H1 (cell line): ENCODE results near the gene CTXN1. TPM values are rescaled to one million over a fixed set of nuclear protein-coding genes. Genes with fewer than 3 reads are reported as not detected.
A peak's percentile ranks its signal among the peaks of the same experiment; 100 is the strongest.

Source experiments
- CTCF ChIA-PET: fragments of 300-600 bp; sonication (Branson Sonifier 250); formaldehyde crosslinking; loops from one replicate; lab custom pipeline; 2021; ENCODE audit not compliant: partially characterized antibody; lab: Charles Lee
- POLR2A ChIA-PET: fragments of 300-600 bp; sonication (Branson Sonifier 250); formaldehyde crosslinking; loops from one replicate; lab custom pipeline; 2021; ENCODE audit warnings: inconsistent platforms; ENCODE audit not compliant: partially characterized antibody; lab: Charles Lee
- DNase-seq, 2 experiments: peaks; one replicate each; pipeline versions ENCODE4 v3.0.0 to v3.0.0-alpha.2; 2010 to 2022; ENCODE audit warnings: low spot score in 2 of 2, low read depth in 1 of 2, mixed read lengths in 1 of 2
- FAIRE-seq: peaks from 2 replicates; lab custom pipeline; 2011; peaks lifted over from hg19 to GRCh38; lab: Jason Lieb, UNC
- H2AFZ ChIP-seq: 2 replicates; pipeline ENCODE4 v1.8.1; 2012; ENCODE audit warnings: low read length, inconsistent platforms
- H2AK5ac ChIP-seq: 2 replicates; pipeline ENCODE4 v1.6.1; 2013; ENCODE audit warnings: low read depth, low read length
- H2BK120ac ChIP-seq: replicated peaks from 2 replicates; pipeline ENCODE3; 2013; ENCODE audit warnings: low read depth, low read length, inconsistent platforms
- H2BK12ac ChIP-seq: 2 replicates; pipeline ENCODE4 v1.6.1; 2013; ENCODE audit warnings: low read depth, low read length
- H2BK15ac ChIP-seq: 2 replicates; pipeline ENCODE4 v1.6.1; 2013; ENCODE audit warnings: low read length
- H2BK20ac ChIP-seq: 2 replicates; pipeline ENCODE4 v1.6.1; 2013; ENCODE audit warnings: low read length
- H2BK5ac ChIP-seq: 2 replicates; pipeline ENCODE4 v1.6.1; 2013; ENCODE audit warnings: low read depth, low read length
- H3K14ac ChIP-seq: 2 replicates; pipeline ENCODE4 v1.6.1; 2013; ENCODE audit warnings: inconsistent platforms; ENCODE audit not compliant: insufficient read length
- H3K18ac ChIP-seq: 2 replicates; pipeline ENCODE4 v1.6.1; 2013; ENCODE audit warnings: low read length; ENCODE audit errors: extremely low read depth
- H3K23ac ChIP-seq: 2 replicates; pipeline ENCODE4 v1.6.1; 2013; ENCODE audit warnings: inconsistent platforms; ENCODE audit not compliant: insufficient read length
- H3K23me2 ChIP-seq: 2 replicates; pipeline ENCODE4 v1.6.1; 2013; ENCODE audit warnings: low read depth, low read length
- H3K27ac ChIP-seq: 2 replicates; pipeline ENCODE4 v1.6.1; 2011; ENCODE audit warnings: low read depth, low read length, inconsistent platforms
- H3K27me3 ChIP-seq, 4 experiments: replicated peaks in 1 of 4; 1 replicate in 1 of 4; 2 replicates in 3 of 4; pipeline versions ENCODE4 v1.6.1 to v1.8.1; 2011 to 2013; ENCODE audit warnings: low read length in 3 of 4, mild to moderate bottlenecking in 3 of 4, inconsistent platforms in 2 of 4, mixed read lengths in 2 of 4, moderate library complexity in 1 of 4; ENCODE audit not compliant: control insufficient read depth in 3 of 4, insufficient read depth in 3 of 4; ENCODE audit errors: extremely low read depth in 1 of 4
- H3K36me3 ChIP-seq, 4 experiments: 2 replicates each; pipeline versions ENCODE4 v1.6.1 to v1.8.1; 2011 to 2013; ENCODE audit warnings: mild to moderate bottlenecking in 4 of 4, low read length in 3 of 4, moderate library complexity in 2 of 4, control low read depth in 1 of 4, inconsistent platforms in 1 of 4; ENCODE audit not compliant: insufficient read depth in 4 of 4, control insufficient read depth in 2 of 4
- H3K4ac ChIP-seq: replicated peaks from 2 replicates; pipeline ENCODE3; 2013; ENCODE audit warnings: low read length, low read depth, mixed read lengths, inconsistent platforms; ENCODE audit not compliant: insufficient read length
- H3K4me1 ChIP-seq, 4 experiments: replicated peaks in 1 of 4; 1 replicate in 1 of 4; 2 replicates in 3 of 4; pipeline versions ENCODE4 v1.6.1 to v1.8.1; 2011 to 2013; ENCODE audit warnings: low read length in 3 of 4, inconsistent platforms in 2 of 4, mixed read lengths in 1 of 4; ENCODE audit not compliant: insufficient read depth in 4 of 4, control insufficient read depth in 3 of 4
- H3K4me2 ChIP-seq, 2 experiments: 2 replicates each; pipeline versions ENCODE4 v1.6.1 to v1.8.1; 2011 to 2013; ENCODE audit warnings: low read depth in 2 of 2, low read length in 2 of 2, control low read depth in 1 of 2, inconsistent platforms in 1 of 2, mild to moderate bottlenecking in 1 of 2; ENCODE audit not compliant: insufficient read depth in 1 of 2
- H3K4me3 ChIP-seq, 4 experiments: fragments of 200-600, 300-600 bp in 1 of 4; sonication (generic), shearing (Covaris generic), sonication (Bioruptor Twin) in 1 of 4; 2 replicates each; pipeline versions ENCODE4 v1.5.1 to v1.8.1; 2011 to 2016; ENCODE audit warnings: low read length in 4 of 4, low read depth in 3 of 4, control low read depth in 2 of 4, inconsistent platforms in 2 of 4, mild to moderate bottlenecking in 2 of 4, mixed read lengths in 1 of 4, moderate library complexity in 1 of 4; ENCODE audit not compliant: insufficient read depth in 2 of 4; ENCODE audit errors: extremely low read depth in 1 of 4
- H3K56ac ChIP-seq: replicated peaks from 2 replicates; pipeline ENCODE3; 2013; ENCODE audit warnings: low read depth, mild to moderate bottlenecking, mixed read lengths, low read length, inconsistent platforms; ENCODE audit not compliant: insufficient read length
- H3K79me1 ChIP-seq: 2 replicates; pipeline ENCODE4 v1.6.1; 2013; ENCODE audit warnings: low read depth, low read length, control low read depth
- H3K79me2 ChIP-seq, 2 experiments: 2 replicates each; pipeline versions ENCODE4 v1.6.1 to v1.8.1; 2012 to 2013; ENCODE audit warnings: low read length in 2 of 2, mild to moderate bottlenecking in 2 of 2, inconsistent platforms in 1 of 2; ENCODE audit not compliant: insufficient read depth in 2 of 2, control insufficient read depth in 1 of 2
- H3K9ac ChIP-seq, 4 experiments: replicated peaks in 1 of 4; 1 replicate in 1 of 4; 2 replicates in 3 of 4; pipeline versions ENCODE4 v1.6.1 to v1.8.1; 2011 to 2013; ENCODE audit warnings: low read depth in 3 of 4, low read length in 3 of 4, control low read depth in 2 of 4, mild to moderate bottlenecking in 2 of 4, moderate library complexity in 2 of 4, inconsistent platforms in 1 of 4; ENCODE audit errors: extremely low read depth in 1 of 4
- H3K9me3 ChIP-seq, 2 experiments: 2 replicates each; pipeline versions ENCODE4 v1.6.1 to v1.8.1; 2012 to 2013; ENCODE audit warnings: mild to moderate bottlenecking in 2 of 2, moderate library complexity in 2 of 2, control low read depth in 1 of 2, inconsistent platforms in 1 of 2, low read depth in 1 of 2, low read length in 1 of 2, mixed read lengths in 1 of 2; ENCODE audit not compliant: insufficient read depth in 2 of 2
- H4K20me1 ChIP-seq, 2 experiments: replicated peaks in 1 of 2; 2 replicates each; pipeline versions ENCODE3 to v1.8.1; 2011 to 2013; ENCODE audit warnings: inconsistent platforms in 2 of 2, low read length in 2 of 2, mild to moderate bottlenecking in 1 of 2; ENCODE audit not compliant: insufficient read depth in 2 of 2, control insufficient read depth in 1 of 2
- H4K5ac ChIP-seq: 2 replicates; pipeline ENCODE4 v1.6.1; 2013; ENCODE audit warnings: low read length, low read depth, mixed read lengths, inconsistent platforms; ENCODE audit not compliant: insufficient read length
- H4K8ac ChIP-seq: 2 replicates; pipeline ENCODE4 v1.8.0; 2013; ENCODE audit warnings: mild to moderate bottlenecking, moderate library complexity, low read length, inconsistent platforms; ENCODE audit not compliant: insufficient read depth; ENCODE audit errors: extremely low read depth
- H4K91ac ChIP-seq: replicated peaks from 2 replicates; pipeline ENCODE3; 2013; ENCODE audit warnings: low read length, mixed read lengths, inconsistent platforms; ENCODE audit not compliant: insufficient read length
- E2F6 ChIP-seq: IDR thresholded peaks from 2 replicates; pipeline ENCODE4 v1.6.1; 2012; ENCODE audit warnings: inconsistent platforms
- JUN ChIP-seq: IDR thresholded peaks from 2 replicates; pipeline ENCODE4 v1.6.1; 2011; ENCODE audit warnings: low read depth, mild to moderate bottlenecking, improper control_type of control experiment, low read length
- MAX ChIP-seq: IDR thresholded peaks from 2 replicates; pipeline ENCODE4 v1.6.1; 2012; ENCODE audit warnings: inconsistent platforms
- POLR2A ChIP-seq, 2 experiments: IDR thresholded peaks; 1 replicate in 1 of 2; 2 replicates in 1 of 2; pipeline ENCODE4 v1.6.1; 2011; ENCODE audit warnings: low read depth in 2 of 2, low read length in 2 of 2, mild to moderate bottlenecking in 2 of 2; ENCODE audit errors: control extremely low read depth in 1 of 2
- POLR2AphosphoS5 ChIP-seq: IDR thresholded peaks from 2 replicates; pipeline ENCODE4 v1.6.1; 2011; ENCODE audit warnings: low read depth, low read length
- SIX5 ChIP-seq: IDR thresholded peaks from 2 replicates; pipeline ENCODE4 v1.6.1; 2011; ENCODE audit warnings: mild to moderate bottlenecking, low read depth, low read length
- YY1 ChIP-seq: IDR thresholded peaks from 2 replicates; pipeline ENCODE4 v1.6.1; 2011; ENCODE audit warnings: low read depth, mild to moderate bottlenecking, low read length
- whole genome bisulfite sequencing, 2 experiments: shearing (Covaris generic) in 1 of 2; methylation state at CpG; one replicate each; pipeline versions ENCODE4 v1.1.6 to v1.1.7; 2013 to 2015; ENCODE audit warnings: low lambda C conversion rate in 2 of 2, mixed read lengths in 2 of 2, inconsistent platforms in 1 of 2, low coverage in 1 of 2, missing lambda C conversion rate in 1 of 2; ENCODE audit not compliant: insufficient replicate concordance in 2 of 2, insufficient coverage in 1 of 2, insufficient read length in 1 of 2; ENCODE audit errors: extremely low coverage in 1 of 2, missing lambda C conversion rate in 1 of 2; 5-methylcytosine and 5-hydroxymethylcytosine counted together
- polyA plus RNA-seq, 7 experiments: library from polyadenylated mRNA; depleted of rRNA in 3 of 7; stranded (reverse) in 5 of 7; unstranded in 2 of 7; fragments of >200 nt in 5 of 7; fragments of 200-250 nt in 2 of 7; gene quantifications; 1 replicate in 5 of 7; 2 replicates in 1 of 7; 4 replicates in 1 of 7; pipeline versions ENCODE4 v1.2.1 to v1.2.3, GENCODE V29; 2011 to 2013; ENCODE audit warnings: missing spikeins in 2 of 7, mixed read lengths in 2 of 7
- total RNA-seq: library from RNA; stranded (reverse); fragmentation: NEBNext Ultra II Directional; extraction: Animal tissue kit (Norgen Biotek cat#: 25700); gene quantifications from 2 replicates; pipeline ENCODE4 v1.2.1, GENCODE V29; 2021

Gene CTXN1
- total and polyA plus RNA-seq, 2 of the 8 experiments (the other 6 are each of a cell fraction or from before 2014, with no cell fraction given): 16.4 to 58.0 TPM

- Histone ChIP-seq H3K27ac (no peak overlapping the region), H4K5ac (no peak overlapping the region), H3K23ac (no peak overlapping the region), H2BK120ac (no peak overlapping the region), H3K9ac (no peak overlapping the region), H3K27me3 (no peaks in the 10 kb centered on the region), H3K4me3 (peak overlapping the region in 1 of 4 experiments; percentile 59; a peak in 1 of 8 replicates), H2BK5ac (no peak overlapping the region), H3K36me3 (peaks cover 3 to 17% (median 11%) of the 10 kb centered on the region in 4 experiments; a peak in 6 of 8 replicates), H3K14ac (no peak overlapping the region), H3K4ac (no peak overlapping the region), H2BK15ac (no peak overlapping the region), H2AFZ (no peak overlapping the region), H3K4me2 (peak overlapping the region; percentile 4 to 91; a peak in 2 of 4 replicates), H4K91ac (no peak overlapping the region), H2BK12ac (no peak overlapping the region), H3K56ac (no peak overlapping the region), H3K4me1 (peaks cover 0 to 8% (median 2%) of the 10 kb centered on the region in 4 experiments; a peak in 5 of 7 replicates), H3K79me2 (no peaks in the 10 kb centered on the region), H3K18ac (no peak overlapping the region), H4K20me1 (peaks cover 8 to 20% of the 10 kb centered on the region in 2 experiments), H2BK20ac (no peak overlapping the region), H2AK5ac (no peak overlapping the region), H3K79me1 (no peaks in the 10 kb centered on the region), H3K23me2 (peaks cover 4% of the 10 kb centered on the region; the same call in 1 of the 2 replicates), H3K9me3 (no peaks in the 10 kb centered on the region), H4K8ac (peak overlapping the region; percentile 84; the same call in 1 of the 2 replicates)
- WGBS, 2 experiments: 93% methylated on average over 25 of the region's 32 CpGs; no CpG with 5 or more reads in 1 of the 2 experiments
- CTCF ChIA-PET: interaction anchor here (0.7 to 1.9 kb wide), 14 partner anchors 9 to 74 kb away, joined by 3 to 10 read pairs (median 4); partner anchors contain the start of gene TGFBR3L
- DNase-seq: no peak
- no peak for TF ChIP-seq POLR2A (IDR thresholded peaks at IDR 0.05; ENCODE audit: control extremely low read depth in 1 of 2, low read depth in 2 of 2, low read length in 2 of 2)
- no peak for TF ChIP-seq SIX5
- no peak for TF ChIP-seq JUN
- no peak for TF ChIP-seq E2F6
- TF ChIP-seq POLR2AphosphoS5: no peak
- TF ChIP-seq MAX: no peak
- TF ChIP-seq YY1: no peak
- POLR2A ChIA-PET: interaction anchor here (0.7 to 10.4 kb wide), 13 partner anchors 9 to 223 kb away, joined by 3 to 205 read pairs (median 4); partner anchors contain the start of genes FBN3, TGFBR3L and TIMM44
- FAIRE-seq: no peak
These were observed 1.0 kb upstream of the CTXN1 start for GRCh38 chr19:7926727-7927604.
